B cell (primary cell): ENCODE measurements around the gene SPATA12. TPM values are rescaled to one million over a fixed set of nuclear protein-coding genes. Genes with fewer than 3 reads are reported as not detected.

ENCODE experiments used
- ATAC-seq: fragments of 200-7000 bp; cut with Tn5 transposase; one replicate; pipeline ENCODE4 v1.10.0; 2021; ENCODE audit warnings: low read depth, mild to moderate bottlenecking, moderate number of reproducible peaks, moderate library complexity
- CTCF ChIA-PET: fragments of 350-600 bp; sonication (Branson Sonifier 250); formaldehyde crosslinking; loops from one replicate; lab custom pipeline; 2021; ENCODE audit warnings: antibody characterized with exemption, inconsistent platforms; lab: Charles Lee
- POLR2A ChIA-PET: fragments of 350-600 bp; sonication (Branson Sonifier 250); formaldehyde crosslinking; loops from one replicate; lab custom pipeline; 2021; ENCODE audit warnings: antibody characterized with exemption; lab: Charles Lee
- DNase-seq: peaks from one replicate; pipeline ENCODE4 v3.0.0; 2013
- H2AFZ ChIP-seq: 2 replicates; pipeline ENCODE4 v1.6.1; 2012; ENCODE audit warnings: mild to moderate bottlenecking, low read depth, low read length; ENCODE audit not compliant: insufficient read depth, poor library complexity, severe bottlenecking
- H3K27ac ChIP-seq, 2 donors: 1 replicate in 1 of 2; 2 replicates in 1 of 2; pipeline ENCODE4 v1.5.1; 2012 to 2013; ENCODE audit warnings: low read length in 2 of 2, mild to moderate bottlenecking in 2 of 2, moderate library complexity in 1 of 2
- H3K27me3 ChIP-seq, 4 experiments: fragments of 200-600 bp in 1 of 4; sonication (generic) in 1 of 4; replicated peaks in 1 of 4; 1 replicate in 2 of 4; 2 replicates in 2 of 4; pipeline versions ENCODE4 v1.6.1 to v1.7.0; 2013 to 2016; ENCODE audit warnings: low read length in 3 of 4, mild to moderate bottlenecking in 2 of 4, mixed read lengths in 1 of 4, moderate library complexity in 1 of 4; ENCODE audit not compliant: insufficient read depth in 4 of 4, control insufficient read depth in 3 of 4; ENCODE audit errors: control extremely low read depth in 1 of 4
- H3K36me3 ChIP-seq, 2 experiments: replicated peaks in 1 of 2; 1 replicate in 1 of 2; 2 replicates in 1 of 2; pipeline versions ENCODE4 v1.6.1 to v1.7.1; 2013; ENCODE audit warnings: low read length in 1 of 2; ENCODE audit not compliant: insufficient read depth in 2 of 2, control insufficient read depth in 1 of 2; ENCODE audit errors: control extremely low read depth in 1 of 2, extremely low read depth in 1 of 2
- H3K4me1 ChIP-seq, 2 donors: fragments of 200-600 bp in 1 of 2; sonication (generic) in 1 of 2; 1 replicate in 1 of 2; 2 replicates in 1 of 2; pipeline versions ENCODE4 v1.5.1 to v1.6.1; 2013 to 2017; ENCODE audit warnings: low read length in 2 of 2; ENCODE audit not compliant: control insufficient read depth in 2 of 2, insufficient read depth in 2 of 2
- H3K4me2 ChIP-seq: replicated peaks from 2 replicates; pipeline ENCODE3; 2012; ENCODE audit warnings: mild to moderate bottlenecking, low read depth, low read length; ENCODE audit not compliant: poor library complexity, severe bottlenecking
- H3K4me3 ChIP-seq, 5 experiments: fragments of 200-600 bp in 1 of 5; sonication (generic) in 1 of 5; 1 replicate in 3 of 5; 2 replicates in 2 of 5; pipeline versions ENCODE4 v1.5.1 to v1.7.0; 2011 to 2016; ENCODE audit warnings: low read length in 4 of 5, mild to moderate bottlenecking in 4 of 5, low read depth in 2 of 5, control low read depth in 1 of 5, moderate library complexity in 1 of 5; ENCODE audit not compliant: insufficient read depth in 1 of 5; ENCODE audit errors: control extremely low read depth in 1 of 5, extremely low read depth in 1 of 5
- H3K79me2 ChIP-seq: fragments of 200-600 bp; sonication (generic); one replicate; pipeline ENCODE4 v1.6.0; 2016; ENCODE audit warnings: low read length; ENCODE audit not compliant: control insufficient read depth, insufficient read depth
- H3K9ac ChIP-seq: fragments of 200-600 bp; sonication (generic); 2 replicates; pipeline ENCODE4 v1.6.1; 2017; ENCODE audit warnings: mild to moderate bottlenecking, low read length, moderate library complexity
- H3K9me3 ChIP-seq, 3 donors: one replicate each; pipeline versions ENCODE4 v1.6.1 to v1.7.1; 2013; ENCODE audit warnings: low read length in 2 of 3; ENCODE audit not compliant: control insufficient read depth in 2 of 3, insufficient read depth in 1 of 3; ENCODE audit errors: control extremely low read depth in 1 of 3
- H4K20me1 ChIP-seq: 2 replicates; pipeline ENCODE4 v1.6.0; 2012; ENCODE audit warnings: mild to moderate bottlenecking, low read length; ENCODE audit not compliant: insufficient read depth, control insufficient read depth, poor library complexity, severe bottlenecking
- H3K27ac Mint-ChIP-seq: one replicate; pipeline ENCODE4 v1.8.0; 2021; ENCODE audit warnings: mixed read lengths
- H3K27me3 Mint-ChIP-seq: one replicate; pipeline ENCODE4 v1.8.0; 2021; ENCODE audit warnings: mixed read lengths
- H3K4me1 Mint-ChIP-seq: one replicate; pipeline ENCODE4 v1.8.0; 2021; ENCODE audit warnings: mixed read lengths
- H3K4me3 Mint-ChIP-seq: one replicate; pipeline ENCODE4 v1.8.0; 2021; ENCODE audit warnings: mixed read lengths
- H3K9me3 Mint-ChIP-seq: one replicate; pipeline ENCODE4 v1.8.0; 2022; ENCODE audit warnings: mixed read lengths; ENCODE audit not compliant: insufficient read depth
- CTCF ChIP-seq: fragments of 200-600 bp; IDR thresholded peaks from one replicate; pipeline ENCODE4 v1.8.0; 2022; ENCODE audit warnings: antibody characterized with exemption, mild to moderate bottlenecking
- EZH2 ChIP-seq: IDR thresholded peaks from 2 replicates; pipeline ENCODE4 v1.6.1; 2012; ENCODE audit warnings: borderline replicate concordance, low read depth, mild to moderate bottlenecking, moderate library complexity, low read length; ENCODE audit not compliant: insufficient read depth, poor library complexity, severe bottlenecking
- WGBS: methylation state at CpG from one replicate; pipeline ENCODE4 v1.1.5; 2013; ENCODE audit warnings: missing lambda C conversion rate; ENCODE audit not compliant: insufficient coverage; 5-methylcytosine and 5-hydroxymethylcytosine counted together
- intact Hi-C: fragments of 100-400 bp; cut with micrococcal nuclease; formaldehyde crosslinking; loops from one replicate; pipeline ENCODE4 v1.10.0; 2022
- polyA plus RNA-seq: library from polyadenylated mRNA; depleted of rRNA; stranded (reverse); fragments of >200 nt; gene quantifications from 2 replicates; pipeline ENCODE4 v1.2.3, GENCODE V29; 2012
- total RNA-seq, 2 donors: library from RNA; stranded (reverse); fragments of 120-200 nt in 1 of 2; gene quantifications; 1 replicate in 1 of 2; 2 replicates in 1 of 2; pipeline versions ENCODE4 v1.2.3 to v1.2.4, GENCODE V29; 2013 to 2022

The SPATA12 gene
- total and polyA plus RNA-seq, 2 donors (not counting 1 experiment from before 2014, with no cell fraction given) = not detected

GRCh38 chr3:57064001-57064400 lies 3.5 kb downstream of the SPATA12 start:
- Histone ChIP-seq H3K36me3 (no peaks in the 10 kb centered on the region), H3K4me3 (no peak overlapping the region), H3K9me3 (peaks cover 0 to 10% (median 0%) of the 10 kb centered on the region in 3 donors), H3K79me2 (no peaks in the 10 kb centered on the region), H3K27me3 (peaks cover 0 to 47% (median 26%) of the 10 kb centered on the region in 4 experiments), H2AFZ (no peak overlapping the region), H3K4me1 (peaks cover 19 to 20% of the 10 kb centered on the region in 2 donors), H3K27ac (no peak overlapping the region), H3K4me2 (no peak overlapping the region), H4K20me1 (no peaks in the 10 kb centered on the region), H3K9ac (no peak overlapping the region)
- H3K4me3 Mint-ChIP-seq = no peak overlapping the region
- TF ChIP-seq CTCF (no peak), EZH2 (no peak)
- H3K4me1 Mint-ChIP-seq = peaks cover 15% of the 10 kb centered on the region
- ChIA-PET POLR2A (no interaction called here), CTCF (interaction anchor here (0.7 kb wide), 1 partner anchor 131 kb away, joined by 3 read pairs; no protein-coding TSS in a partner anchor)
- H3K27ac Mint-ChIP-seq = no peak overlapping the region
- peaks cover 42% of the 10 kb centered on the region for H3K27me3 Mint-ChIP-seq
- no peak for DNase-seq
- no peaks in the 10 kb centered on the region for H3K9me3 Mint-ChIP-seq
- ATAC-seq = no peak
- intact Hi-C loops = loop anchor here (10.0 kb wide), 1 partner anchor 379 kb away; the partner anchor contains the start of gene TASOR
- WGBS = no CpG with 5 or more reads among the region's 6 CpGs

GRCh38 chr3:57064572-57064971 lies 4.1 kb downstream of the SPATA12 start:
- H3K27me3 Mint-ChIP-seq = peaks cover 42% of the 10 kb centered on the region
- H3K27ac Mint-ChIP-seq = no peak overlapping the region
- no peaks in the 10 kb centered on the region for H3K9me3 Mint-ChIP-seq
- TF ChIP-seq CTCF (no peak), EZH2 (no peak)
- Histone ChIP-seq H3K4me2 (no peak overlapping the region), H3K36me3 (no peaks in the 10 kb centered on the region), H3K27me3 (peaks cover 0 to 53% (median 26%) of the 10 kb centered on the region in 4 experiments), H3K9me3 (peaks cover 0 to 12% (median 0%) of the 10 kb centered on the region in 3 donors), H2AFZ (no peak overlapping the region), H4K20me1 (no peaks in the 10 kb centered on the region), H3K4me3 (no peak overlapping the region), H3K9ac (no peak overlapping the region), H3K27ac (no peak overlapping the region), H3K4me1 (peaks cover 23 to 25% of the 10 kb centered on the region in 2 donors), H3K79me2 (no peaks in the 10 kb centered on the region)
- H3K4me3 Mint-ChIP-seq = no peak overlapping the region
- intact Hi-C loops = loop anchor here (10.0 kb wide), 1 partner anchor 380 kb away; the partner anchor contains the start of gene TASOR
- H3K4me1 Mint-ChIP-seq = peaks cover 19% of the 10 kb centered on the region
- DNase-seq (no peak), ATAC-seq (no peak)
- ChIA-PET POLR2A (no interaction called here), CTCF (no interaction called here)
- no CpG with 5 or more reads among the region's 2 CpGs for WGBS
